Mesenchymal stem cell (in vitro differentiated cells and primary cell): Measurements from ENCODE around the gene PML.
"Not testable (repeated sequence)": the region's sequence is repeated elsewhere in the genome, so short reads cannot be mapped to it uniquely, and the experiment has no call there.

Experiments used
- DNase-seq: peaks from one replicate; pipeline ENCODE4 v3.0.0-alpha.2; 2013
- H2AFZ ChIP-seq: one replicate; pipeline ENCODE4 v1.6.1; 2013; ENCODE audit warnings: low read depth, mild to moderate bottlenecking, control low read depth, inconsistent platforms, low read length, moderate library complexity
- H2AK5ac ChIP-seq: 2 replicates; pipeline ENCODE4 v1.6.1; 2013; ENCODE audit warnings: low read length, moderate library complexity, mild to moderate bottlenecking, inconsistent platforms; ENCODE audit not compliant: severe bottlenecking
- H2BK120ac ChIP-seq: one replicate; pipeline ENCODE4 v1.6.1; 2013; ENCODE audit warnings: low read depth, mild to moderate bottlenecking, inconsistent platforms, low read length, moderate library complexity
- H2BK12ac ChIP-seq, 2 experiments: one replicate each; pipeline ENCODE4 v1.6.1; 2013; ENCODE audit warnings: inconsistent platforms in 2 of 2, low read length in 2 of 2, mild to moderate bottlenecking in 2 of 2, moderate library complexity in 2 of 2, control low read depth in 1 of 2
- H2BK15ac ChIP-seq: one replicate; pipeline ENCODE4 v1.6.1; 2013; ENCODE audit warnings: mild to moderate bottlenecking, low read depth, inconsistent platforms; ENCODE audit not compliant: poor library complexity, severe bottlenecking
- H2BK5ac ChIP-seq: 2 replicates; pipeline ENCODE4 v1.6.1; 2013; ENCODE audit warnings: low read depth, mild to moderate bottlenecking, low read length, control low read depth, inconsistent platforms; ENCODE audit not compliant: poor library complexity, severe bottlenecking
- H3K14ac ChIP-seq, 2 experiments: one replicate each; pipeline ENCODE4 v1.6.1; 2013; ENCODE audit warnings: inconsistent platforms in 2 of 2, low read length in 2 of 2, control low read depth in 1 of 2, mild to moderate bottlenecking in 1 of 2, moderate library complexity in 1 of 2
- H3K18ac ChIP-seq, 2 experiments: one replicate each; pipeline ENCODE4 v1.6.1; 2013; ENCODE audit warnings: inconsistent platforms in 2 of 2, low read length in 2 of 2, control low read depth in 1 of 2, low read depth in 1 of 2, mild to moderate bottlenecking in 1 of 2
- H3K23ac ChIP-seq, 2 experiments: one replicate each; pipeline ENCODE4 v1.6.1; 2013; ENCODE audit warnings: inconsistent platforms in 2 of 2, low read length in 2 of 2, mild to moderate bottlenecking in 2 of 2, moderate library complexity in 2 of 2, control low read depth in 1 of 2
- H3K27ac ChIP-seq: 2 replicates; pipeline ENCODE4 v1.5.1; 2013; ENCODE audit warnings: mild to moderate bottlenecking, moderate library complexity, low read length, control low read depth, inconsistent platforms; ENCODE audit not compliant: poor library complexity, severe bottlenecking
- H3K27me3 ChIP-seq, 2 experiments: 2 replicates each; pipeline versions ENCODE4 v1.6.1 to v1.7.0; 2013; ENCODE audit warnings: low read length in 2 of 2, mild to moderate bottlenecking in 2 of 2, moderate library complexity in 2 of 2, control low read depth in 1 of 2, inconsistent platforms in 1 of 2; ENCODE audit not compliant: control insufficient read depth in 1 of 2, insufficient read depth in 1 of 2
- H3K36me3 ChIP-seq, 2 experiments: 2 replicates each; pipeline versions ENCODE4 v1.6.1 to v1.7.0; 2013; ENCODE audit warnings: low read length in 2 of 2, control low read depth in 1 of 2, inconsistent platforms in 1 of 2, low read depth in 1 of 2, mild to moderate bottlenecking in 1 of 2; ENCODE audit not compliant: insufficient read depth in 2 of 2, control insufficient read depth in 1 of 2
- H3K4ac ChIP-seq, 2 experiments: one replicate each; pipeline ENCODE4 v1.6.1; 2013; ENCODE audit warnings: inconsistent platforms in 2 of 2, low read length in 2 of 2, mild to moderate bottlenecking in 2 of 2, moderate library complexity in 2 of 2, control low read depth in 1 of 2, low read depth in 1 of 2
- H3K4me1 ChIP-seq: 2 replicates; pipeline ENCODE4 v1.6.1; 2013; ENCODE audit warnings: low read depth, low read length, control low read depth; ENCODE audit not compliant: control insufficient read depth, insufficient read depth
- H3K4me2 ChIP-seq: 2 replicates; pipeline ENCODE4 v1.6.1; 2013; ENCODE audit warnings: low read length, mild to moderate bottlenecking, inconsistent platforms; ENCODE audit not compliant: poor library complexity, severe bottlenecking
- H3K4me3 ChIP-seq, 2 experiments: 2 replicates each; pipeline versions ENCODE4 v1.5.1 to v1.7.0; 2013; ENCODE audit warnings: low read length in 2 of 2, mild to moderate bottlenecking in 2 of 2, control low read depth in 1 of 2, low read depth in 1 of 2; ENCODE audit not compliant: insufficient read depth in 1 of 2
- H3K79me1 ChIP-seq: replicated peaks from 2 replicates; pipeline ENCODE4 v1.6.1; 2013; ENCODE audit warnings: mild to moderate bottlenecking, control low read depth, low read length, inconsistent platforms; ENCODE audit not compliant: poor library complexity, severe bottlenecking
- H3K9ac ChIP-seq: 2 replicates; pipeline ENCODE4 v1.7.0; 2013; ENCODE audit warnings: mild to moderate bottlenecking, low read length, moderate library complexity
- H3K9me3 ChIP-seq: 2 replicates; pipeline ENCODE4 v1.7.0; 2013; ENCODE audit warnings: mild to moderate bottlenecking, low read length; ENCODE audit not compliant: control insufficient read depth
- H4K8ac ChIP-seq: one replicate; pipeline ENCODE4 v1.6.1; 2013; ENCODE audit warnings: inconsistent platforms, mild to moderate bottlenecking, low read length, moderate library complexity
- H4K91ac ChIP-seq: one replicate; pipeline ENCODE4 v1.6.1; 2013; ENCODE audit warnings: mild to moderate bottlenecking, low read length, inconsistent platforms
- WGBS: methylation state at CpG from one replicate; pipeline ENCODE4 v1.1.7; 2013; ENCODE audit warnings: mixed read lengths; 5-methylcytosine and 5-hydroxymethylcytosine counted together

Gene PML

GRCh38 chr15:74082450-74082849 is 87.9 kb downstream of the PML start, which contains the start of gene GOLGA6A:
Gene GOLGA6A (minus strand): TSS chr15:74082550. CDS start chr15:74082509, 41 bp downstream.
- H2BK15ac ChIP-seq, H4K8ac ChIP-seq, H3K14ac ChIP-seq, H4K91ac ChIP-seq, H3K4me3 ChIP-seq, H3K4ac ChIP-seq, H3K9ac ChIP-seq, H3K27me3 ChIP-seq, H3K36me3 ChIP-seq, H3K27ac ChIP-seq, H3K23ac ChIP-seq, H3K18ac ChIP-seq, H2AFZ ChIP-seq, H2BK120ac ChIP-seq, H2AK5ac ChIP-seq, H3K9me3 ChIP-seq, DNase-seq, H2BK5ac ChIP-seq, H3K4me1 ChIP-seq, H3K79me1 ChIP-seq, H3K4me2 ChIP-seq, H2BK12ac ChIP-seq: not testable (repeated sequence)
- no CpG with 5 or more reads among the region's 7 CpGs for WGBS

- no CpG with 5 or more reads among the region's 2 CpGs for WGBS
- H3K14ac ChIP-seq, H4K8ac ChIP-seq, H3K27me3 ChIP-seq, H2BK120ac ChIP-seq, H2BK15ac ChIP-seq, H3K36me3 ChIP-seq, H3K18ac ChIP-seq, H3K9me3 ChIP-seq, H2AK5ac ChIP-seq, H3K23ac ChIP-seq, H2AFZ ChIP-seq, H3K9ac ChIP-seq, H2BK5ac ChIP-seq, H3K4me1 ChIP-seq, H3K4ac ChIP-seq, DNase-seq, H3K4me3 ChIP-seq, H4K91ac ChIP-seq, H3K79me1 ChIP-seq, H2BK12ac ChIP-seq, H3K4me2 ChIP-seq, H3K27ac ChIP-seq: not testable (repeated sequence)
Observed at GRCh38 chr15:74094567-74094966, 100.1 kb downstream of the PML start.

- no CpG with 5 or more reads among the region's 10 CpGs for WGBS
- not testable (repeated sequence) for DNase-seq, H3K36me3 ChIP-seq, H3K79me1 ChIP-seq, H3K9me3 ChIP-seq, H4K8ac ChIP-seq, H3K27me3 ChIP-seq, H4K91ac ChIP-seq, H3K9ac ChIP-seq, H2BK120ac ChIP-seq, H2BK12ac ChIP-seq, H2AFZ ChIP-seq, H3K18ac ChIP-seq, H3K4me2 ChIP-seq, H3K4me1 ChIP-seq, H2AK5ac ChIP-seq, H3K27ac ChIP-seq, H3K23ac ChIP-seq, H3K4ac ChIP-seq, H3K14ac ChIP-seq, H2BK15ac ChIP-seq, H2BK5ac ChIP-seq, H3K4me3 ChIP-seq
Observed at GRCh38 chr15:74095610-74096009, 101.1 kb downstream of the PML start.

- H2BK120ac ChIP-seq, H2BK15ac ChIP-seq, H3K14ac ChIP-seq, H2AFZ ChIP-seq, H3K23ac ChIP-seq, H4K91ac ChIP-seq, H3K4ac ChIP-seq, H2BK5ac ChIP-seq, H3K4me2 ChIP-seq, H3K79me1 ChIP-seq, H4K8ac ChIP-seq, DNase-seq, H3K4me3 ChIP-seq, H2BK12ac ChIP-seq, H2AK5ac ChIP-seq, H3K9me3 ChIP-seq, H3K27ac ChIP-seq, H3K36me3 ChIP-seq, H3K27me3 ChIP-seq, H3K18ac ChIP-seq, H3K9ac ChIP-seq, H3K4me1 ChIP-seq: not testable (repeated sequence)
- WGBS = no CpG with 5 or more reads among the region's 27 CpGs
Observed at GRCh38 chr15:74096753-74097474, 102.4 kb downstream of the PML start.
